ENCODE data around the gene TMEM164. TPM values are rescaled to one million over a fixed set of nuclear protein-coding genes. Genes with fewer than 3 reads are reported as not detected.

The TMEM164 gene
- total RNA-seq, 1 donor from 2014 or later: 12.8 TPM

GRCh38 chrX:110218591-110218990, 215.7 kb downstream of the TMEM164 start:
- intact Hi-C loops (cut with DNase I): no loop called here
- DNase-seq (ENCODE audit: low spot score) (no peak), ATAC-seq (no peak)

- ATAC-seq: no peak
- DNase-seq (ENCODE audit: low spot score): no peak
- intact Hi-C loops (cut with DNase I): no loop called here
Measured at GRCh38 chrX:110219920-110220319, 217.0 kb downstream of the TMEM164 start.

- no peak for DNase-seq (ENCODE audit: low spot score)
- no peak for ATAC-seq
- intact Hi-C loops (cut with DNase I): no loop called here
Measured at GRCh38 chrX:110222497-110223257, 219.8 kb downstream of the TMEM164 start.

GRCh38 chrX:110224926-110225617, 222.2 kb downstream of the TMEM164 start:
- intact Hi-C loops (cut with DNase I): no loop called here
- DNase-seq (ENCODE audit: low spot score) (no peak), ATAC-seq (no peak)

- no peak for DNase-seq (ENCODE audit: low spot score)
- intact Hi-C loops (cut with DNase I): no loop called here
- no peak for ATAC-seq
Measured at GRCh38 chrX:110226931-110227330, 224.0 kb downstream of the TMEM164 start.

Small RNA genes within 50 kb of the gene (microRNA-seq; reads per million reads assigned to microRNA genes)
- gene MIR3978 (not detected), gene MIR652 (2,313 reads per million, percentile 89 among the genes with 10 or more reads in this experiment)

All from sciatic nerve (tissue), 2 donors.